Measurements from ENCODE around the gene CT83. TPM values are rescaled to one million over a fixed set of nuclear protein-coding genes. Genes with fewer than 3 reads are reported as not detected.

Gene CT83
- not detected for polyA plus RNA-seq (2013, experiment 1 of 2; ENCODE audit: insufficient read length)
- not detected for polyA plus RNA-seq (2013, experiment 2 of 2; ENCODE audit: insufficient read length)

- DNase-seq = no peak
These were observed at the start of gene CT83 for GRCh38 chrX:116462822-116463221. TSS of gene CT83 (minus strand) at chrX:116462976. CDS start at chrX:116462856, 120 bp downstream.

DNA sequence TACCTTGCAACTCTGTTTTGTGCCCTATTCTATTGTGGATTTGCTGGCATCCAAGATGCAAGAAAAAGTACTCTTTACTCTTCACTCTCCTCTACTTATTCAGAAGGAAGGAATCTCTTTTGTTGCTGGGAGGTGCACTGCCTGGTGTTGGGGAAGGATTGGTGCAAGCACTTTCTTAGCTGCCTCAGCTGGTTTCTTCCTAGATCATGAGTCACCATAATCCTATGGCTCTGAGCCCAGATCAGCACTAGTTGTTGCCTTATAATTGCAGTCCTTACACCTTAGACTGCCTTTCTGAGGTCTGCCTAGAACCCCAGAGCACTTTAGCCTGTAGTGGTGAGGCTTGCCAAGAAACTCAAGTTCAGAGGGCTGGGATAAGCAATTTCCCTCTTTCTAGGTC lies 37.0 kb upstream of the CT83 start:
- DNase-seq = peak; percentile 0

DNA sequence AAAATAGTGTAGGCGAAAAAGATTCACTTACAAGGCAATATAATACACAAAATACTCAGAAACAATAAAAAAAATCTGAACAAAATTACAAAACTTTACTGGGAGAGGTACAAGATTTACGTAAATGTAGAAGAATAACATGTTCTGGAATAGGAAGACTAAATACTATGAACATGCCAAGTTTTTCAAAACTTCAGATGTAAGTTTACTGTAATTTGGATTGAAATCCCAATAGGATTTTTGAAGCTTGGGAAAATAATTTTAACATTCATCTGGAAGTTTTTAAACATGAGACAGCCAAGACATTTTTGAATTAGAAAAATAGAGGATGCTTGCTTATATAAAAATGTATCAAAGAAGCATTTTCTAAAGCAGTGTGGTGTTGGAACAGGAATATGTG lies 30.5 kb upstream of the CT83 start:
- no peak for DNase-seq

DNA sequence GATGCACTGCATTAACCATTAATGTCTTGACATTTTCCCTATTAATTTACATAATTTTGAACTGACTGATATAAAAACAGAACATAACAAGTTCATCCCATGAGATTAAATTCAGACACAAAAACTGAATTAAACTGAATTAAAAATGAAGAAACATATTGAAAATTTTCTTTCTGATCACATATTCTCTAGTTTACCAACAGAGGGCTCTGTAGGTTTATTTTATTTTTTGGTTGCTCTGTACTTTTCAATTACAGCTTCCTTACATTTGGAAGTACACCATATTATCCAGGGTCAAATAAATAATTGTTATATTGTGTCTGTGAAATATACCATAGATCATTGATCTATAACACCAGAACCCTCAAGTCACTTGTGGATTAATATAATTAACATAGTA lies 27.3 kb upstream of the CT83 start:
- no peak for DNase-seq

DNA sequence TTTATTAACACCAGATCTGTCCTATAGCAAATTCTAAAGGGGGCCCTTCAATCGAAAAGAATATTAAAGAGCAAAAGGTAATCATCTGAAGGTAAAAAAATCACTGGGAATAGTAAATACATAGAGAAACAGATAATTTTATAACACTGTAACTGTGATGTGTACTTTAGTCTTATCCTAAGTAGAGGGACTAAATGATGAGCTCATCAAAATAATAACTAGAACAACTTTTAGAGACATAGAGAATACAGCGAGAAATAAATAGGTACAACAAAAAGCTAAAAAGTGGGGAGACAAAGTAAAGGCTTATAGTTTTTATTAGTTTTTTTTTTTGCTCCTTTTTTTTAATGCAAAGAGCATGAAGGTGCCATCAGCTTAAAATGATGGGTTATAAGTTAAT lies 17.3 kb upstream of the CT83 start:
- DNase-seq = no peak

GRCh38 chrX:116449156-116449555 lies 13.6 kb downstream of the CT83 start:
- no peak for DNase-seq

- DNase-seq = no peak
These were observed 26.4 kb downstream of the CT83 start, which contains the start of gene SLC6A14 for GRCh38 chrX:116436358-116436816. TSS of gene SLC6A14 (plus strand) at chrX:116436606. CDS start at chrX:116436710, 104 bp downstream.

GRCh38 chrX:116435597-116435996 lies 27.2 kb downstream of the CT83 start:
- DNase-seq = no peak

- no peak for DNase-seq
These were observed 34.8 kb downstream of the CT83 start for GRCh38 chrX:116427978-116428377.

DNA sequence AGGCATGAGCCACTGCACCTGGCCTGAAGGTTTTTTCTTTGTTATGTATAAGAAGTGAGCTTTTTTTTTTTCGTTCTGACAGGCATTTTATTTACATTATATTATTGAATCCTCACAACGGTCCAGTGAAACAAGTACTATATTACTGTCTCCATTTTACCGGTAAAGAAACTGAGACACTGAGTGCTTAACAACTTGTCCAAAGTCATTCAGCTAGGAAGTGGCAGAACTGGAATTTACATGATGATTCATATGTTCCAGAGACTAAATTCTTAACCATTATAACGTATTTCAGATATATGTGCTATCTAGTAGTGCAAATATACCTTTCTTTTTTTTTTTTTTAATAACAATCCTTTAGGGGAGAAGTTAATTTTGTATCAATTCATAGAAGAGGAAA lies 44.8 kb downstream of the CT83 start:
- no peak for DNase-seq

GRCh38 chrX:116417214-116417613 lies 45.6 kb downstream of the CT83 start:
- no peak for DNase-seq

- no peak for DNase-seq
These were observed 49.5 kb downstream of the CT83 start for GRCh38 chrX:116413273-116413672.

All from fibroblast of skin of abdomen (primary cell).